Measurements from ENCODE around the gene USPL1. TPM values are rescaled to one million over a fixed set of nuclear protein-coding genes. Genes with fewer than 3 reads are reported as not detected.
"Not testable (repeated sequence)": the region's sequence is repeated elsewhere in the genome, so short reads cannot be mapped to it uniquely, and the experiment has no call there.

USPL1 gene
- total RNA-seq, 1 experiment from 2014 or later, result 23.4 TPM

DNA sequence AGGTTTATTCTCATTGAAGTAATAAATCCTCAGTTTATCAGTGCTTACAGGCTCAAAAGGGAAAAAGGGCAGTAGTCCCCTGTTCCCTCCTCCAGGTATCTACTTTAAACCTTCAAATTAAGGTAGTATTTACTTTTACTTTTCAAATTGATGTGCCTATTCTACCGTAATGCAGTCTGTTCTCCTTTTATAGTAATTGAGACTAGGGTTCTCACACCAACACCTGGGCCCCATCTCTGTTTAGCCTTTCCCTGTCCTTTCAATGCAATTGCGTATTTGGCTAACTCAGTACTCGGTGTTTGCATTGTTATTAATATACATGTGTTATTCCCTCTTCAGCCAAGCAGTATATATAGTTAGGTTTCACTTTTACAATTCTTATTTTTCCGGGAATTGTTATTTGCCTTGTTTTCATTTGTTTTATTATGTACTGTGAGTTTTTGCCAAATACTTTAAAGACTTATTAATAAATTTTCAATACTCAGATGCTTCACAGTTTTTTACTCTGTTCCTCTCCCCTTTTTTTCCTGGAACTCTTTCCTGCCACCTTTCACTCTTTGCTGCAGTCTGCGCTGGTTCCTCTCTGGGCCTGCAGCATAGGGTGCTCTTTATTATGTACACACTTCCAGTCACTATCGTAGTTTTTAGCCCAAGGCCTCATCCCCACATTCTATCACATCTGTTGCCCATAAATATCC is 30.3 kb downstream of the USPL1 start:
- Mint-ChIP-seq H3K27ac (ENCODE audit: unreplicated experiment) (no peak overlapping the region), H3K4me3 (ENCODE audit: unreplicated experiment) (no peak overlapping the region), H3K36me3 (ENCODE audit: insufficient read depth, unreplicated experiment) (peaks cover 58% of the 10 kb centered on the region), H3K4me1 (ENCODE audit: low read depth, unreplicated experiment) (peaks cover 10% of the 10 kb centered on the region), H3K27me3 (ENCODE audit: insufficient read depth, unreplicated experiment) (no peaks in the 10 kb centered on the region), H3K9me3 (ENCODE audit: unreplicated experiment) (no peaks in the 10 kb centered on the region)
- Histone ChIP-seq H3K27me3 (replicated peaks; ENCODE audit: control insufficient read depth, insufficient read depth, low read length) (no peaks in the 10 kb centered on the region), H3K9me3 (no peaks in the 10 kb centered on the region), H3K4me3 (ENCODE audit: low read depth, low read length) (no peak overlapping the region), H3K36me3 (ENCODE audit: control insufficient read depth, insufficient read depth, low read length) (peaks cover 4% of the 10 kb centered on the region; the same call in 1 of the 2 replicates), H3K4me1 (peaks cover 1% of the 10 kb centered on the region)
- ChIA-PET POLR2A (no interaction called here), CTCF (no interaction called here)
- DNase-seq, result no peak
- no TSS peak for BruUV-seq (replicated peaks)
- intact Hi-C loops (cut with micrococcal nuclease; ENCODE audit: unreplicated experiment), result no loop called here
- TF ChIP-seq, protein P1, sequence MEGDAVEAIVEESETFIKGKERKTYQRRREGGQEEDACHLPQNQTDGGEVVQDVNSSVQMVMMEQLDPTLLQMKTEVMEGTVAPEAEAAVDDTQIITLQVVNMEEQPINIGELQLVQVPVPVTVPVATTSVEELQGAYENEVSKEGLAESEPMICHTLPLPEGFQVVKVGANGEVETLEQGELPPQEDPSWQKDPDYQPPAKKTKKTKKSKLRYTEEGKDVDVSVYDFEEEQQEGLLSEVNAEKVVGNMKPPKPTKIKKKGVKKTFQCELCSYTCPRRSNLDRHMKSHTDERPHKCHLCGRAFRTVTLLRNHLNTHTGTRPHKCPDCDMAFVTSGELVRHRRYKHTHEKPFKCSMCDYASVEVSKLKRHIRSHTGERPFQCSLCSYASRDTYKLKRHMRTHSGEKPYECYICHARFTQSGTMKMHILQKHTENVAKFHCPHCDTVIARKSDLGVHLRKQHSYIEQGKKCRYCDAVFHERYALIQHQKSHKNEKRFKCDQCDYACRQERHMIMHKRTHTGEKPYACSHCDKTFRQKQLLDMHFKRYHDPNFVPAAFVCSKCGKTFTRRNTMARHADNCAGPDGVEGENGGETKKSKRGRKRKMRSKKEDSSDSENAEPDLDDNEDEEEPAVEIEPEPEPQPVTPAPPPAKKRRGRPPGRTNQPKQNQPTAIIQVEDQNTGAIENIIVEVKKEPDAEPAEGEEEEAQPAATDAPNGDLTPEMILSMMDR (IDR thresholded peaks at IDR 0.05; ENCODE audit: insufficient read depth in 1 of 2, low read depth in 1 of 2, low read length in 1 of 2, severe bottlenecking in 1 of 2, unreplicated experiment in 1 of 2), result no peak

DNA sequence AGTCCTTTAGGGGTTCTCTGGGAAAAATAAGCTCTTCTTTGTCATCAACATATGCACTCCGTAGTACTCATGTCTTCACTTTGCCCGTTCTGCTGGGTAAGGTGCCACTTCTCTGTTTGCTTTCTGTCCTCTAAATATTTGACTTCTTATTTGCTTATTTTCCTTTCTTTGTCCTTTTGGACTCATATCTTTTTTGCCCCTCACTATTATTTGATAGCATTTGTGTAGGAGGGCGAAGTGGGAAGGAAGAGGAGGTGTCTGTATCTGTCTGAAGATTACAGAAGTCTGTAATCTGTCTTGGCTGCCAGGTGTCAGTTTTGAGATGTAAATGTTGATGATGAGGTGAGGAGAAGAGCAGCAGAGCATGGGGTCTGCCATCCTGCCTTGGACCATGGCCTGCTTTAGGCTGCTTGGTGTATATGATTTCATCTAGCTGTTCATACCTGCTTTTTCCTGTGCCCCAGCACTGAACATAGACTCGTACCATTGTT is 30.8 kb downstream of the USPL1 start:
- Histone ChIP-seq H3K4me3 (ENCODE audit: low read depth, low read length) (no peak overlapping the region), H3K9me3 (no peaks in the 10 kb centered on the region), H3K4me1 (peaks cover 7% of the 10 kb centered on the region), H3K27me3 (replicated peaks; ENCODE audit: control insufficient read depth, insufficient read depth, low read length) (no peaks in the 10 kb centered on the region), H3K36me3 (ENCODE audit: control insufficient read depth, insufficient read depth, low read length) (peaks cover 4% of the 10 kb centered on the region; the same call in 1 of the 2 replicates)
- DNase-seq, result no peak
- H3K4me3 Mint-ChIP-seq (ENCODE audit: unreplicated experiment), result no peak overlapping the region
- no peak overlapping the region for H3K27ac Mint-ChIP-seq (ENCODE audit: unreplicated experiment)
- H3K27me3 Mint-ChIP-seq (ENCODE audit: insufficient read depth, unreplicated experiment), result no peaks in the 10 kb centered on the region
- BruUV-seq (replicated peaks), result no TSS peak
- TF ChIP-seq, protein P1 (IDR thresholded peaks at IDR 0.05; ENCODE audit: insufficient read depth in 1 of 2, low read depth in 1 of 2, low read length in 1 of 2, severe bottlenecking in 1 of 2, unreplicated experiment in 1 of 2), result no peak
- peaks cover 55% of the 10 kb centered on the region for H3K36me3 Mint-ChIP-seq (ENCODE audit: insufficient read depth, unreplicated experiment)
- intact Hi-C loops (cut with micrococcal nuclease; ENCODE audit: unreplicated experiment), result no loop called here
- POLR2A ChIA-PET, result no interaction called here
- no peaks in the 10 kb centered on the region for H3K9me3 Mint-ChIP-seq (ENCODE audit: unreplicated experiment)
- H3K4me1 Mint-ChIP-seq (ENCODE audit: low read depth, unreplicated experiment), result peaks cover 16% of the 10 kb centered on the region
- CTCF ChIA-PET, result no interaction called here

DNA sequence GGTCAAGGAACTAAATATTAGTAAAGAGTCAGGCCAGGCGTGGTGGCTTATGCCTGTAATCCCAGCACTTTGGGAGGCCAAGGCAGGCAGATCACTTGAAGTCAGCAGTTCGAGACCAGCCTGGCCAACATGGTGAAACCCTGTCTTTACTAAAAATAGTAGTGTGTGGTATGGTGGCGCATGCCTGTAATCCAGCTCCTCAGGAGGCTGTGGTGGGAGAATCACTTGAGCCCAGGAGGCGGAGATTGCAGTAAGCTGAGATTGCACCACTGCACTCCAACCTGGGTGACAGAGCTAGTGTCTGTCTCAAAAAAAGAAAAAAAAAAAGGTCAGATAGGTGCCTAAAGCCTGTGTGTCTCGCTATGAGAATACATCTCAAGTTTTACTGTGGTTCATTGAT is 33.9 kb downstream of the USPL1 start:
- H3K4me3 Mint-ChIP-seq (ENCODE audit: unreplicated experiment); H3K27me3 Mint-ChIP-seq (ENCODE audit: insufficient read depth, unreplicated experiment); H3K27me3 ChIP-seq (replicated peaks; ENCODE audit: control insufficient read depth, insufficient read depth, low read length); BruUV-seq (replicated peaks); POLR2A ChIA-PET; H3K9me3 Mint-ChIP-seq (ENCODE audit: unreplicated experiment); H3K4me3 ChIP-seq (ENCODE audit: low read depth, low read length); intact Hi-C loops (cut with micrococcal nuclease; ENCODE audit: unreplicated experiment); DNase-seq; H3K9me3 ChIP-seq; H3K36me3 ChIP-seq (ENCODE audit: control insufficient read depth, insufficient read depth, low read length); H3K27ac Mint-ChIP-seq (ENCODE audit: unreplicated experiment): not testable (repeated sequence)
- H3K4me1 ChIP-seq, result peaks cover 35% of the 10 kb centered on the region
- Mint-ChIP-seq H3K4me1 (ENCODE audit: low read depth, unreplicated experiment) (peaks cover 38% of the 10 kb centered on the region), H3K36me3 (ENCODE audit: insufficient read depth, unreplicated experiment) (peaks cover 61% of the 10 kb centered on the region)
- CTCF ChIA-PET, result interaction anchor here (1.6 kb wide), 1 partner anchor 393 kb away, joined by 3 read pairs; no protein-coding TSS in a partner anchor

Data from Caco-2 (cell line).